Upper lobe of right lung (tissue), 1 donor: ENCODE results near the gene PTPRQ. TPM values are rescaled to one million over a fixed set of nuclear protein-coding genes. Genes with fewer than 3 reads are reported as not detected.

ENCODE experiments used
- ATAC-seq: fragments of 200-7000 bp; cut with Tn5 transposase; one replicate; pipeline ENCODE4 v1.9.1; 2020; ENCODE audit warnings: mild to moderate bottlenecking, moderate library complexity
- DNase-seq: peaks from one replicate; pipeline ENCODE4 v3.0.0-alpha.2; 2020
- H3K27ac ChIP-seq: fragments of 200-600 bp; one replicate; pipeline ENCODE4 v1.8.0; 2022
- H3K27me3 ChIP-seq: fragments of 200-600 bp; one replicate; pipeline ENCODE4 v1.8.0; 2022; ENCODE audit warnings: mild to moderate bottlenecking
- H3K36me3 ChIP-seq: fragments of 200-600 bp; one replicate; pipeline ENCODE4 v1.8.0; 2022
- H3K4me1 ChIP-seq: fragments of 200-600 bp; one replicate; pipeline ENCODE4 v1.8.0; 2022
- H3K4me3 ChIP-seq: fragments of 200-600 bp; one replicate; pipeline ENCODE4 v1.8.0; 2022; ENCODE audit warnings: mild to moderate bottlenecking
- H3K9me3 ChIP-seq: fragments of 200-600 bp; one replicate; pipeline ENCODE4 v1.8.0; 2022
- intact Hi-C: fragments of 100-400 bp; cut with DNase I; formaldehyde crosslinking; loops from one replicate; pipeline ENCODE4 v1.11.0; 2022
- total RNA-seq: library from RNA; stranded (reverse); fragmentation: NEBNext Ultra II Directional; extraction: Animal tissue kit (Norgen Biotek cat#: 25700); gene quantifications from one replicate; pipeline ENCODE4 v1.2.1, GENCODE V29; 2021
- TF ChIP-seq, protein P1 (sequence below): fragments of 200-600 bp; IDR thresholded peaks from one replicate; pipeline ENCODE4 v1.8.0; 2022; ENCODE audit warnings: antibody characterized with exemption
- donor health status: DM: no; HTN: yes; CAD: no; lungs with severe emphysema.

Gene PTPRQ
- total RNA-seq, 1 donor from 2014 or later, result 9.8 TPM

DNA sequence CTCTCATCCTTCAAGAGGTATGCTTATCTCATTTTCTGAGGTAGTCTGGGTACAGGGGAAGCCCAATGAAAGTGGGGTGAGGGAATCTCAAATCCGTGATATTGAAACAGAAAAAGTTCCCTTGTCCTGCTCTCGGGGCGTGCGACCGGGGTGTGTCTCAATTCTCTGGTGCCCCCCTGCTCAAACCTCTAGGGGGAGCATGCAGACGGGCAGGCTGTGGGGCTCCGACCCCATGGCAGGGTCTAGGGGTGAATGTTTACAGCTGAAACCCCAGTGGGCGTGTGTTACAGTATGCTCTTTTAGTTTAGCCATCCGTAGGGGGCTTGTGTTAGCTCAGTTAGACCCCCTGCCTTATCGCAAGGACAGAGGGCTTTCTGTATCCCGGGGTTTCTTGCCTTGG lies 68.7 kb downstream of the PTPRQ start:
- H3K4me3 ChIP-seq, result no peak overlapping the region
- H3K4me1 ChIP-seq, result no peaks in the 10 kb centered on the region
- DNase-seq (no peak), ATAC-seq (no peak)
- no peaks in the 10 kb centered on the region for H3K27me3 ChIP-seq
- H3K9me3 ChIP-seq, result no peaks in the 10 kb centered on the region
- no peak overlapping the region for H3K27ac ChIP-seq
- H3K36me3 ChIP-seq, result no peaks in the 10 kb centered on the region
- TF ChIP-seq, protein P1, sequence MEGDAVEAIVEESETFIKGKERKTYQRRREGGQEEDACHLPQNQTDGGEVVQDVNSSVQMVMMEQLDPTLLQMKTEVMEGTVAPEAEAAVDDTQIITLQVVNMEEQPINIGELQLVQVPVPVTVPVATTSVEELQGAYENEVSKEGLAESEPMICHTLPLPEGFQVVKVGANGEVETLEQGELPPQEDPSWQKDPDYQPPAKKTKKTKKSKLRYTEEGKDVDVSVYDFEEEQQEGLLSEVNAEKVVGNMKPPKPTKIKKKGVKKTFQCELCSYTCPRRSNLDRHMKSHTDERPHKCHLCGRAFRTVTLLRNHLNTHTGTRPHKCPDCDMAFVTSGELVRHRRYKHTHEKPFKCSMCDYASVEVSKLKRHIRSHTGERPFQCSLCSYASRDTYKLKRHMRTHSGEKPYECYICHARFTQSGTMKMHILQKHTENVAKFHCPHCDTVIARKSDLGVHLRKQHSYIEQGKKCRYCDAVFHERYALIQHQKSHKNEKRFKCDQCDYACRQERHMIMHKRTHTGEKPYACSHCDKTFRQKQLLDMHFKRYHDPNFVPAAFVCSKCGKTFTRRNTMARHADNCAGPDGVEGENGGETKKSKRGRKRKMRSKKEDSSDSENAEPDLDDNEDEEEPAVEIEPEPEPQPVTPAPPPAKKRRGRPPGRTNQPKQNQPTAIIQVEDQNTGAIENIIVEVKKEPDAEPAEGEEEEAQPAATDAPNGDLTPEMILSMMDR, result no peak
- intact Hi-C loops, result no loop called here

GRCh38 chr12:80513211-80513610 lies 69.2 kb downstream of the PTPRQ start:
- no peak overlapping the region for H3K27ac ChIP-seq
- no peaks in the 10 kb centered on the region for H3K27me3 ChIP-seq
- DNase-seq, result no peak
- H3K9me3 ChIP-seq, result no peaks in the 10 kb centered on the region
- H3K36me3 ChIP-seq, result no peaks in the 10 kb centered on the region
- no peak for ATAC-seq
- TF ChIP-seq, protein P1, result no peak
- no peaks in the 10 kb centered on the region for H3K4me1 ChIP-seq
- H3K4me3 ChIP-seq, result no peak overlapping the region
- intact Hi-C loops, result no loop called here

GRCh38 chr12:80517655-80518054 lies 73.6 kb downstream of the PTPRQ start:
- Histone ChIP-seq H3K36me3 (no peaks in the 10 kb centered on the region), H3K27ac (no peak overlapping the region), H3K27me3 (no peaks in the 10 kb centered on the region), H3K4me1 (no peaks in the 10 kb centered on the region), H3K9me3 (no peaks in the 10 kb centered on the region), H3K4me3 (no peak overlapping the region)
- intact Hi-C loops, result no loop called here
- ATAC-seq (no peak), DNase-seq (no peak)
- TF ChIP-seq, protein P1, result no peak

DNA sequence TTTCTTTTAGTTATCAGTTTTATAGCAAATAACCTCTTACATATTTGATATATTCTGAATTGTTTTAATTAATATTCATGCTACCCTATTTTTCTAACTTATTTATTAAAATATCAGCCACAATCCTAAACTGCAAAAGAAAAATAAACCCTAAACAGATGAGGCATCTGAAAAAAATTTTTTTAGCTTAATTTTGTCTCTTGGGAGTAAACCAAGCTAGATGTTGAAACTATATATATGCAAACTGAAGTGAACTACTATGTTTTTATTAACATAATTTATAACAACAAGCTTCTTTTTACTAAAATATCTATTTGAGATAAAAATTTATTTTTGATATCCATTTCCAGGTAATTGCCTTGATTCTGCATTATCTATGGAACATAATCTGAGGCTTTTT lies 87.6 kb downstream of the PTPRQ start:
- Histone ChIP-seq H3K4me1 (no peaks in the 10 kb centered on the region), H3K4me3 (no peak overlapping the region), H3K9me3 (no peaks in the 10 kb centered on the region), H3K36me3 (no peaks in the 10 kb centered on the region), H3K27me3 (no peaks in the 10 kb centered on the region), H3K27ac (no peak overlapping the region)
- DNase-seq (no peak), ATAC-seq (no peak)
- intact Hi-C loops, result no loop called here
- TF ChIP-seq, protein P1, result no peak

DNA sequence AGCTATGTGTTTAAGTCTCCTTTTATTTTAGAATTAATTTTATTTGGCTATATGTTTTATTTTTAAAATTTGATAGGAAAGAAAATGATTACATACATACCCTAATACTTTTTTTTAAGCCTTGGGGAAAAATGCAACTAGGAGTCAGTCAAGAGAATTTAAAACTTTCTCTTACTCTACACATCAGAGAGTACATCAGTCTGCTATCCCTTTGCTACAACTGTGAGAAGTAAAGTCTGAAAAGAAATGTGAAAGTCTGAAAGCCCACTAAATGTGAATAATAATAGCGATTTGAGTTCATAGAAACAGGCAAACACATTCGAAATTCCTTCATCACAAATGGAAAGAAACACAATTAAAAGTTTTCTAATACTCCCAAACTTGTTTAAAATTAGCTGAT lies 95.0 kb downstream of the PTPRQ start:
- Histone ChIP-seq H3K36me3 (no peaks in the 10 kb centered on the region), H3K27ac (no peak overlapping the region), H3K4me3 (no peak overlapping the region), H3K9me3 (no peaks in the 10 kb centered on the region), H3K27me3 (no peaks in the 10 kb centered on the region), H3K4me1 (no peaks in the 10 kb centered on the region)
- ATAC-seq (no peak), DNase-seq (no peak)
- TF ChIP-seq, protein P1, result no peak
- intact Hi-C loops, result no loop called here

GRCh38 chr12:80549298-80549697 lies 105.3 kb downstream of the PTPRQ start:
- Histone ChIP-seq H3K27ac (no peak overlapping the region), H3K4me1 (no peaks in the 10 kb centered on the region), H3K36me3 (no peaks in the 10 kb centered on the region), H3K9me3 (no peaks in the 10 kb centered on the region), H3K4me3 (no peak overlapping the region), H3K27me3 (no peaks in the 10 kb centered on the region)
- intact Hi-C loops, result no loop called here
- no peak for ATAC-seq
- DNase-seq, result no peak
- TF ChIP-seq, protein P1, result no peak
